Erythroblast (primary cell): Measurements from ENCODE around the gene RBMS1.

Experiments
- GATA1 ChIP-seq: IDR thresholded peaks from 2 replicates; pipeline ENCODE4 v1.6.1; 2011; ENCODE audit warnings: low read depth, mild to moderate bottlenecking, control low read depth, low read length, moderate library complexity
- POLR2A ChIP-seq: IDR thresholded peaks from 2 replicates; pipeline ENCODE4 v1.6.1; 2011; ENCODE audit warnings: mild to moderate bottlenecking, low read length

GRCh38 chr2:160491911-160492371, 1.7 kb downstream of the RBMS1 start:
- no peak for TF ChIP-seq POLR2A
- no peak for TF ChIP-seq GATA1
